H1 (cell line): ENCODE data around the gene VPS50. TPM values are rescaled to one million over a fixed set of nuclear protein-coding genes. Genes with fewer than 3 reads are reported as not detected.

Experiments
- CTBP2 ChIP-seq: IDR thresholded peaks from 2 replicates; pipeline ENCODE4 v1.7.0; 2011; ENCODE audit warnings: borderline replicate concordance, mild to moderate bottlenecking, moderate library complexity, mixed read lengths, low read length; ENCODE audit not compliant: insufficient read depth, insufficient read length
- FOSL1 ChIP-seq: IDR thresholded peaks from 2 replicates; pipeline ENCODE4 v1.6.1; 2011; ENCODE audit warnings: mild to moderate bottlenecking, low read depth, low read length, moderate library complexity; ENCODE audit not compliant: insufficient read depth
- JUND ChIP-seq: IDR thresholded peaks from 2 replicates; pipeline ENCODE4 v1.6.1; 2011; ENCODE audit warnings: mild to moderate bottlenecking, improper control_type of control experiment, low read length
- RNF2 ChIP-seq: fragments of 200-900, 300-1000 bp; sonication (generic); IDR thresholded peaks from 2 replicates; pipeline ENCODE4 v1.7.1; 2016; ENCODE audit warnings: borderline replicate concordance, low read depth, mild to moderate bottlenecking, antibody characterized with exemption, low read length; ENCODE audit not compliant: poor library complexity, severe bottlenecking; ENCODE audit errors: missing control alignments
- SIN3A ChIP-seq, 2 experiments: IDR thresholded peaks in 1 of 2; conservative IDR thresholded peaks in 1 of 2; 2 replicates each; pipeline ENCODE4 v1.6.1; 2011 to 2012; ENCODE audit warnings: low read length in 2 of 2, improper control_type of control experiment in 1 of 2, low read depth in 1 of 2, mild to moderate bottlenecking in 1 of 2
- SRF ChIP-seq: IDR thresholded peaks from 2 replicates; pipeline ENCODE4 v1.6.1; 2011; ENCODE audit warnings: mild to moderate bottlenecking, low read depth, low read length, moderate library complexity
- TCF12 ChIP-seq: IDR thresholded peaks from 2 replicates; pipeline ENCODE4 v1.6.1; 2011; ENCODE audit warnings: low read depth, mild to moderate bottlenecking, low read length
- polyA plus RNA-seq, 7 experiments: library from polyadenylated mRNA; depleted of rRNA in 3 of 7; stranded (reverse) in 5 of 7; unstranded in 2 of 7; fragments of >200 nt in 5 of 7; fragments of 200-250 nt in 2 of 7; gene quantifications; 1 replicate in 5 of 7; 2 replicates in 1 of 7; 4 replicates in 1 of 7; pipeline versions ENCODE4 v1.2.1 to v1.2.3, GENCODE V29; 2011 to 2013; ENCODE audit warnings: missing spikeins in 2 of 7, mixed read lengths in 2 of 7
- total RNA-seq: library from RNA; stranded (reverse); fragmentation: NEBNext Ultra II Directional; extraction: Animal tissue kit (Norgen Biotek cat#: 25700); gene quantifications from 2 replicates; pipeline ENCODE4 v1.2.1, GENCODE V29; 2021
- TF ChIP-seq, protein P1 (sequence below): IDR thresholded peaks from 2 replicates; pipeline ENCODE4 v1.6.1; 2011; ENCODE audit warnings: low read length, improper control_type of control experiment

VPS50 gene
- total and polyA plus RNA-seq, 2 of the 8 experiments (the other 6 are each of a cell fraction or from before 2014, with no cell fraction given) = 3.7 to 9.3 TPM

DNA sequence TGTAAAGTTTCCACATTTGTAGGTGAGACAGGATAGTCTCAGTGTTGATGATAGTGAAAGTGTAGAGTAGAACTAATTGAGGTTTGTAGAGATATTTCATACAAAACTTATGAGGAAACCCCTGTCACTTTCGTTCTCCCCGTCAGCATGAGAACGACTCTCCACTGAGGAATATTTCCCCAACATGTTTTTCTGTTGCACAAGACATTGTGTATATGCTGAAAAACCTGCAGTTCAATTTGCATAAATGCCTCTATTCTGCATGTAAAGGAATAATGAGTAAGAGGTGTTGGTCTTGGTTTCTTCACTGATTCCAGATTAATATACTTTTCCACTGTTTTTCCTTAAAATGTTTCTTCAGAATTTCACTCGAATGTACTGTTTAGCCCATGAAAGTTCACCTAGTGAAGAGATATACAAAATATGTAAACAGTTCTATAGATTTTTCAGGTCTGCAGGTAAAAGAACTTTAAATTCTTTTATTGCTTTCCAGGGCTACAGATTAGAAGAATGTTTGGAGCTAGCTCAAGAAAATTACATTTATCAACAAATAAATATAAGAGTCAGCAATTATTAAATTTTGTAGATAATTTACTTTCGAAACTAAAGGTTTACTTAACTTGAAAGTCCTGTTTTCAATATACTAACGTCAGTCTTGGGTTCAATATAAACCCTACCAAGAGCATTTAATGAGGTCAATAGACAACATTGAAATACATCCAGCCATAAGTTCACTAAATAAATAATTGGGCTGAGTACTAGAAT is 43.1 kb upstream of the VPS50 start (continued):
- TF ChIP-seq JUND (no peak), SRF (no peak), TCF12 (no peak), RNF2 (no peak), SIN3A (conservative IDR thresholded peaks at IDR 0.05 in 1 of 2, IDR thresholded peaks at IDR 0.05 in 1 of 2; ENCODE audit: low read depth in 1 of 2, low read length in 2 of 2) (no peak), FOSL1 (no peak), CTBP2 (no peak)
- TF ChIP-seq, protein P1, sequence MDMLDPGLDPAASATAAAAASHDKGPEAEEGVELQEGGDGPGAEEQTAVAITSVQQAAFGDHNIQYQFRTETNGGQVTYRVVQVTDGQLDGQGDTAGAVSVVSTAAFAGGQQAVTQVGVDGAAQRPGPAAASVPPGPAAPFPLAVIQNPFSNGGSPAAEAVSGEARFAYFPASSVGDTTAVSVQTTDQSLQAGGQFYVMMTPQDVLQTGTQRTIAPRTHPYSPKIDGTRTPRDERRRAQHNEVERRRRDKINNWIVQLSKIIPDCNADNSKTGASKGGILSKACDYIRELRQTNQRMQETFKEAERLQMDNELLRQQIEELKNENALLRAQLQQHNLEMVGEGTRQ = no peak
